ENCODE data around the gene TXNRD1.

GRCh38 chr12:104374071-104374470, 158.5 kb downstream of the TXNRD1 start:
- TF ChIP-seq CTCF (IDR thresholded peaks at IDR 0.05) (no peak), POLR2A (IDR thresholded peaks at IDR 0.05) (no peak)

Data from Peyer's patch (tissue), 4 donors.